Uterus (tissue), 2 donors: Measurements from ENCODE around the gene CYSRT1.

Source experiments
- CTCF ChIP-seq, 4 experiments: fragments of 200-600 bp in 2 of 4; fragments of 450-650 bp in 2 of 4; sonication (generic) in 2 of 4; IDR thresholded peaks; one replicate each; pipeline ENCODE4 v1.5.1; 2016 to 2019; ENCODE audit warnings: antibody characterized with exemption in 4 of 4, mild to moderate bottlenecking in 2 of 4, moderate library complexity in 1 of 4
- POLR2A ChIP-seq, 2 donors: fragments of 450-650 bp; IDR thresholded peaks; one replicate each; pipeline ENCODE4 v1.6.1; 2016; ENCODE audit warnings: antibody characterized with exemption in 2 of 2, mild to moderate bottlenecking in 1 of 2, moderate library complexity in 1 of 2

- TF ChIP-seq CTCF (IDR thresholded peaks at IDR 0.05) = no peak
- TF ChIP-seq POLR2A (IDR thresholded peaks at IDR 0.05) = no peak
These were observed 29.3 kb upstream of the CYSRT1 start for GRCh38 chr9:137195525-137196220.
